Heart right ventricle (tissue), 16 donors: ENCODE results near the gene HOXA9. TPM values are rescaled to one million over a fixed set of nuclear protein-coding genes. Genes with fewer than 3 reads are reported as not detected.

Experiments used
- ATAC-seq, 8 donors: fragments of 200-7000 bp; cut with Tn5 transposase; one replicate each; pipeline ENCODE4 v1.9.1; 2020; ENCODE audit warnings: mild to moderate bottlenecking in 8 of 8, moderate library complexity in 8 of 8, moderate number of reproducible peaks in 1 of 8
- DNase-seq, 2 donors: peaks; one replicate each; pipeline ENCODE4 v3.0.0-alpha.2; 2020
- H3K27ac ChIP-seq, 10 donors: fragments of 200-600 bp; sonication (generic) in 2 of 10; one replicate each; pipeline versions ENCODE4 v1.5.0 to v1.8.0; 2020 to 2022; ENCODE audit warnings: mild to moderate bottlenecking in 3 of 10
- H3K27me3 ChIP-seq, 7 donors: fragments of 200-600 bp; one replicate each; pipeline ENCODE4 v1.8.0; 2021 to 2022; ENCODE audit warnings: mild to moderate bottlenecking in 2 of 7
- H3K36me3 ChIP-seq, 9 donors: fragments of 200-600 bp; sonication (generic) in 1 of 9; one replicate each; pipeline versions ENCODE4 v1.5.0 to v1.8.0; 2020 to 2022; ENCODE audit warnings: mild to moderate bottlenecking in 2 of 9
- H3K4me1 ChIP-seq, 9 donors: fragments of 200-600 bp; sonication (generic) in 1 of 9; one replicate each; pipeline versions ENCODE4 v1.5.0 to v1.8.0; 2020 to 2022; ENCODE audit warnings: mild to moderate bottlenecking in 4 of 9
- H3K4me3 ChIP-seq, 10 donors: fragments of 200-600 bp; sonication (generic) in 2 of 10; one replicate each; pipeline versions ENCODE4 v1.5.0 to v1.8.0; 2020 to 2022; ENCODE audit warnings: mild to moderate bottlenecking in 7 of 10, moderate library complexity in 2 of 10
- H3K9me3 ChIP-seq, 11 donors: fragments of 200-600 bp in 10 of 11; sonication (generic) in 2 of 11; one replicate each; pipeline versions ENCODE4 v1.5.0 to v1.8.0; 2013 to 2022; ENCODE audit warnings: mild to moderate bottlenecking in 2 of 11, control low read depth in 1 of 11, moderate library complexity in 1 of 11
- WGBS, 2 donors: extraction: QIAGEN DNeasy Blood & Tissue Kit; methylation state at CpG; one replicate each; pipeline ENCODE4 v1.1.7; 2013; ENCODE audit warnings: inconsistent platforms in 1 of 2; 5-methylcytosine and 5-hydroxymethylcytosine counted together
- intact Hi-C, 10 donors: fragments of 100-400 bp; cut with DNase I; formaldehyde crosslinking; loops; one replicate each; pipeline versions ENCODE4 v1.11.1 to v1.14.2; 2022
- polyA plus RNA-seq, 2 donors: library from polyadenylated mRNA; stranded (reverse); fragments of 200-250 nt; gene quantifications; one replicate each; pipeline ENCODE4 v1.2.3, GENCODE V29; 2013
- total RNA-seq, 10 donors: library from RNA; stranded (reverse); fragmentation: NEBNext Ultra II Directional in 3 of 10; extraction: Animal tissue kit (Norgen Biotek cat#: 25700) in 3 of 10; gene quantifications; one replicate each; pipeline versions ENCODE4 v1.2.1 to v1.2.4, GENCODE V29; 2021 to 2023
- TF ChIP-seq, protein P1 (sequence below), 9 donors: fragments of 200-600 bp; sonication (generic) in 2 of 9; IDR thresholded peaks; one replicate each; pipeline versions ENCODE4 v1.5.0 to v1.8.0; 2021 to 2022; ENCODE audit warnings: antibody characterized with exemption in 9 of 9, mild to moderate bottlenecking in 5 of 9, moderate library complexity in 1 of 9
- donor health status: Arrhythmogenic right ventricular cardiomyopathy.
- donor health status: ischemic (EF 13 %, LVEDD 7.1; RV severe dilation, severe dysfunction).
- donor health status: healthy with polysubstance abuse.
- donor health status: DM: no; HTN: yes; CAD: no.
- donor health status: DM: no; HTN: no; CAD: no.
- donor health status: ischemic (EF 25% LVEDD 6.9; RV normal size, moderate dysfunction).
- donor health status: ischemic (EF 25% LVEDD 5.7; RV mildly dilated, moderate dysfunction).
- donor health status: healthy.
- donor health status: DM: yes; HTN: yes; CAD: no.
- donor health status: Ischemic cardiomyopathy.
- donor health status: ischemic (EF 35%, LVEDD 5.7; RV mildly dilated, moderate dysfunction).
- donor health status: nonischemic (EF 11% LVEDD 7.7; RV severe dilation, severe dysfunction).
- donor health status: DM: yes; HTN: yes; CAD: no.
- donor health status: PGD.
- donor health status: ischemic (EF 29% LVEDD 5.4; RV normal size, mild dysfunction).
- donor health status: nonischemic (EF 23%, LVEDD 6.1; RV moderate dilation, normal function).

HOXA9 gene
- total and polyA plus RNA-seq, 12 donors: not detected

GRCh38 chr7:27143023-27143949 is 22.1 kb downstream of the HOXA9 start, which contains the start of gene HOXA5:
HOXA5 (minus strand) TSS chr7:27143681; CDS start chr7:27143607, 74 bp downstream.
- 4 to 8% methylated on average over 77 to 86 of the region's 86 CpGs for WGBS, 2 donors
- intact Hi-C loops: no loop called here
- no peak for DNase-seq

DNA sequence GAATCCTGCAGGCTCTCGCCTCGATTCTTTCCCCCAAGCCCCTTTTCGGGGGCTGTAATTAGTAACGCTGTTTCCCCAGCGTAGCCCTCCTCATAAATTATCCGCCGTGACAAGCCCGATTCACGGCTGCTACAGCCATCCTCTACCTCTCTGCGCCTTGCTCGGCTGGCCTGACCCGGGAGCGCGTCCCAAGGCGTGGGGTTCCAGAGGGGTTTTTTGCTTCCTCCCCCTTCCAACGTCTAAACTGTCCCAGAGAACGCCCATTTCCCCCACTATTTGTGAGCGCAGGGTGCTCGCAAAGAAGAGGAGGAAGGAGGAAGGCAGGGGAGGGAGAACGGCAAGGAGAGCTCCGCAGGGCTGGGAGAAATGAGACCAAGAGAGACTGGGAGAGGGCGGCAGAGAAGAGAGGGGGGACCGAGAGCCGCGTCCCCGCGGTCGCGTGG is 22.7 kb downstream of the HOXA9 start:
- ATAC-seq (no peak), DNase-seq (no peak)
- intact Hi-C loops: no loop called here
- WGBS, 2 donors: 7 to 8% methylated on average over 29 of the region's 29 CpGs
- Histone ChIP-seq H3K36me3 (no peaks in the 10 kb centered on the region), H3K4me1 (peaks cover 0 to 55% (median 26%) of the 10 kb centered on the region in 9 donors), H3K4me3 (peak overlapping the region; percentile 10 to 60 (median 36)), H3K9me3 (no peaks in the 10 kb centered on the region), H3K27ac (peak overlapping the region in 1 of 10 donors; percentile 56), H3K27me3 (peaks cover 60 to 100% (median 100%) of the 10 kb centered on the region in 7 donors)
- TF ChIP-seq, protein P1, sequence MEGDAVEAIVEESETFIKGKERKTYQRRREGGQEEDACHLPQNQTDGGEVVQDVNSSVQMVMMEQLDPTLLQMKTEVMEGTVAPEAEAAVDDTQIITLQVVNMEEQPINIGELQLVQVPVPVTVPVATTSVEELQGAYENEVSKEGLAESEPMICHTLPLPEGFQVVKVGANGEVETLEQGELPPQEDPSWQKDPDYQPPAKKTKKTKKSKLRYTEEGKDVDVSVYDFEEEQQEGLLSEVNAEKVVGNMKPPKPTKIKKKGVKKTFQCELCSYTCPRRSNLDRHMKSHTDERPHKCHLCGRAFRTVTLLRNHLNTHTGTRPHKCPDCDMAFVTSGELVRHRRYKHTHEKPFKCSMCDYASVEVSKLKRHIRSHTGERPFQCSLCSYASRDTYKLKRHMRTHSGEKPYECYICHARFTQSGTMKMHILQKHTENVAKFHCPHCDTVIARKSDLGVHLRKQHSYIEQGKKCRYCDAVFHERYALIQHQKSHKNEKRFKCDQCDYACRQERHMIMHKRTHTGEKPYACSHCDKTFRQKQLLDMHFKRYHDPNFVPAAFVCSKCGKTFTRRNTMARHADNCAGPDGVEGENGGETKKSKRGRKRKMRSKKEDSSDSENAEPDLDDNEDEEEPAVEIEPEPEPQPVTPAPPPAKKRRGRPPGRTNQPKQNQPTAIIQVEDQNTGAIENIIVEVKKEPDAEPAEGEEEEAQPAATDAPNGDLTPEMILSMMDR (IDR thresholded peaks at IDR 0.05): no peak

More at GRCh38 chr7:27143023-27143949, 22.1 kb downstream of the HOXA9 start, which contains the start of gene HOXA5:
- no peaks in the 10 kb centered on the region for H3K36me3 ChIP-seq
- peak within 1 kb of the TSS; percentile 10 to 60 (median 36) for H3K4me3 ChIP-seq
- TF ChIP-seq, protein P1 (IDR thresholded peaks at IDR 0.05): peak; percentile 7 to 62 (median 41)
- H3K4me1 ChIP-seq: peaks cover 0 to 62% (median 33%) of the 10 kb centered on the region in 9 donors
- peak in 3 of 8 donors; percentile 34 to 50 (median 36) for ATAC-seq
- peak within 1 kb of the TSS in 1 of 10 donors; percentile 56 for H3K27ac ChIP-seq
- no peaks in the 10 kb centered on the region for H3K9me3 ChIP-seq
- peaks cover 67 to 100% (median 100%) of the 10 kb centered on the region in 7 donors for H3K27me3 ChIP-seq

DNA sequence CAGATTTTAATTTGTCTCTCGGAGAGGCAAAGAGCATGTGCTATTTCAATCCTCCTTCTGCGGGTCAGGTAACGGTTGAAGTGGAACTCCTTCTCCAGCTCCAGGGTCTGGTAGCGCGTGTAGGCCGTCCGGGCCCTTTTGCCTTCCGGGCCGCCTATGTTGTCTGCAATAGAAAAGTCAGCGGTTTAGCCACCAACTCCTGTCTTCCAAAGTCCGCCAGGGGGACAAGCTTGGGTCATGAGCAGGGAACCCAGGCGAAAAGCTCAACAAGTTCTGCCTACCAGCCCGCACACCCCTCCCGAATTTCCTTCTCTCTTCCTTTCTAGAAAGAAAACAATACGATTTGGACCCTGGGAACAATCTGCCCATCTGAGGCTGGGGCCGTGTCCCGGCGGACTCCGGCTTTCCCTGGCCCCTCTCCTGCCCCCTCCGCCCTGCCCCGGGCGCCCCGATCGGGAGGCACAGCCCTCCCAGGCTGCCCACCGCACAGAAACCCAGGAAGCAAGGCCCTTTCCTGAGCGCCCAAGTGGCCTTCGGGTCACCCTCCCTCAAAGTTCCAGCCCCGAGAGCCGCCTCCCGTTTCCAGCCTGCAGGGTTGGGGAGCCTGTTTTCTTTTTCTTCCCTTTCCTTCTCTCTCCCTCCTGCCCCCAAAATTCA is 23.3 kb downstream of the HOXA9 start:
- DNase-seq: no peak
- Histone ChIP-seq H3K4me1 (peaks cover 0 to 49% (median 21%) of the 10 kb centered on the region in 9 donors), H3K36me3 (no peaks in the 10 kb centered on the region), H3K4me3 (peak overlapping the region in 9 of 10 donors; percentile 10 to 60 (median 33)), H3K9me3 (no peaks in the 10 kb centered on the region), H3K27me3 (peaks cover 56 to 100% (median 100%) of the 10 kb centered on the region in 7 donors), H3K27ac (no peak overlapping the region)
- TF ChIP-seq, protein P1 (IDR thresholded peaks at IDR 0.05): no peak
- WGBS, 2 donors: 7 to 14% methylated on average over 30 of the region's 30 CpGs
- ATAC-seq: no peak
- intact Hi-C loops: no loop called here
